AG09319 (cell line): ENCODE measurements around the gene DUSP6.

Source experiments
- DNase-seq: peaks from one replicate; pipeline ENCODE4 v3.0.0-alpha.2; 2010; ENCODE audit warnings: low read depth; ENCODE audit errors: extremely low read depth
- TF ChIP-seq, protein P1 (sequence below): IDR thresholded peaks from 2 replicates; pipeline ENCODE4 v1.5.1; 2011; ENCODE audit warnings: low read depth, mild to moderate bottlenecking, inconsistent platforms, low read length, moderate library complexity

DUSP6 gene

GRCh38 chr12:89366676-89367364 is 14.5 kb upstream of the DUSP6 start:
- TF ChIP-seq, protein P1, sequence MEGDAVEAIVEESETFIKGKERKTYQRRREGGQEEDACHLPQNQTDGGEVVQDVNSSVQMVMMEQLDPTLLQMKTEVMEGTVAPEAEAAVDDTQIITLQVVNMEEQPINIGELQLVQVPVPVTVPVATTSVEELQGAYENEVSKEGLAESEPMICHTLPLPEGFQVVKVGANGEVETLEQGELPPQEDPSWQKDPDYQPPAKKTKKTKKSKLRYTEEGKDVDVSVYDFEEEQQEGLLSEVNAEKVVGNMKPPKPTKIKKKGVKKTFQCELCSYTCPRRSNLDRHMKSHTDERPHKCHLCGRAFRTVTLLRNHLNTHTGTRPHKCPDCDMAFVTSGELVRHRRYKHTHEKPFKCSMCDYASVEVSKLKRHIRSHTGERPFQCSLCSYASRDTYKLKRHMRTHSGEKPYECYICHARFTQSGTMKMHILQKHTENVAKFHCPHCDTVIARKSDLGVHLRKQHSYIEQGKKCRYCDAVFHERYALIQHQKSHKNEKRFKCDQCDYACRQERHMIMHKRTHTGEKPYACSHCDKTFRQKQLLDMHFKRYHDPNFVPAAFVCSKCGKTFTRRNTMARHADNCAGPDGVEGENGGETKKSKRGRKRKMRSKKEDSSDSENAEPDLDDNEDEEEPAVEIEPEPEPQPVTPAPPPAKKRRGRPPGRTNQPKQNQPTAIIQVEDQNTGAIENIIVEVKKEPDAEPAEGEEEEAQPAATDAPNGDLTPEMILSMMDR = no peak
- DNase-seq = no peak

DNA sequence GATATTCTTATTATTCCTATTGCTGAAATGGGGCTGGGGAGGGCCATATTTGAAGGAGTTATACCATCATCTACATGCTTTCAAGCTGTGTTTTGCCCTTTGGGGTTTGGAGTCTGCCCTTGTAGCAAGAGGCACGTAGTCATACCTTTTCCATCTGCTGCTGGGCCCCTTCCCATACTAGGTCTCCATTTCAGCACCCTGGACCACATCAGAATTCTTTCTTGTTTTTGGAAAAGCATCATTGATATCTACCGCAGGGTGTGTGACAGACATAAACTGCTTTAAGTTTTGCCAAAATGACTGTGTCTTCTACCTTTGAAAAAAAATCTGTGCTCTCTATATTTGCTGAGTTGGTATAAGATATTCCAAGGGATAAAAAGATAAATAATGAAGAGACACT is 12.3 kb upstream of the DUSP6 start:
- TF ChIP-seq, protein P1 = no peak

DNA sequence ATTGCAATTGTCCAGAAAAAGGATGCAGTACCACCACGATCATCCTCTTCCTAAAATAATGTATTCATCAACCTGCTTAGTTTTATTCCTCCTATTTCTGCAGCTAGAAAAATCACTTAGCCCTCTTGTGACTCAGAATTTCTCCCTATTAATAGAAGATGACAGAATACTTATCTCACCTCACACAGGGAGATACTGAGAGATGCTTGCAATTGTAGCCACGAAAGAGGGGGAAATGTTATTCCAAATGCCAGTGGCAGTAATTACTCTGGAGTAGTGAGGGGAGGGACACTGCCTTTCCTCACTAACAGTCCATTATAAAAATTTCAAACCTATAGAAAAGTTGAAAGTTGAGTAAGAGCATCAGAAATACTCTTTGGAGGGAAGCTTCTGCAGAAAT is 11.8 kb upstream of the DUSP6 start:
- TF ChIP-seq, protein P1 = no peak

More for the DNA sequence above, 12.3 kb upstream of the DUSP6 start:
- no peak for DNase-seq

DNA sequence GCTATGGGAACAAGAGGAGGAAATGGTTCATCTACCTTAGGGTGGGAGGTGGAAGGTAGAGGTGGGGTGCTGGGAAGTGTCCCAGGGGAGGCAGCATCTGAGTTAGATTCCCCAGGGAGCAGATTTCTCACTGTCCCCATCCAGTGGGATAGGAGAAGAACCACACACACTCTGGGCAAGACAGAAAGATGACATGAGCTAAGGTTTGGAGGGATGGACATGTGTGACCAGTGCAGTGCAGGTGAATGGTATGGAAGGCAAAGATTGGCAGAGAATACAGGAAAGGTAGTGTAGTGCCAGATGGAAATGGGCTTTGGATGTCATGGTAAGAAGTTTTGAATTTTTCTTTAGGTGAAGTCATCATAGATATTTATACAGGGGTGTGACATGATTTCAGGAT is 11.3 kb upstream of the DUSP6 start:
- DNase-seq = no peak
- TF ChIP-seq, protein P1 = no peak

More for the DNA sequence above, 11.8 kb upstream of the DUSP6 start:
- no peak for DNase-seq

DNA sequence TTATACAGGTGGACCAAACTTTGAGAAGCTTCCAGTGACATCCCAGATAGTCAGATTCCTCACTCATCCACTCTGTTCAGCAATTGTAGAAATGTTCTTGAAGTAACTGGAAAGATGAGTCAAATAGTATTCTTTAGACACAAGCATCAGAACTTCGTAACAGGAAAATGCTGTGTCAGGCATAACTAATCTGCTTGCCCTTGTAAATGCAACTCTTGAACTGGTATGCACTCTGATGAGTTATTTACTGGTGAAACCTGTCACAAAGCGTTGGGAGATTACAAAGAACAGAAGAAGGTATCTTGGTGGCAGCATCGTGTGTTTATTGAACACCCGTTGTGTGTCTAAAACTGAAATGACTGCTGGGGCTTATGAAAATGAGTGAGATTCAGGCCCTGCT is 10.8 kb upstream of the DUSP6 start:
- no peak for DNase-seq
- TF ChIP-seq, protein P1 = no peak

GRCh38 chr12:89359615-89360014 is 7.3 kb upstream of the DUSP6 start:
- TF ChIP-seq, protein P1 = no peak
- no peak for DNase-seq

DNA sequence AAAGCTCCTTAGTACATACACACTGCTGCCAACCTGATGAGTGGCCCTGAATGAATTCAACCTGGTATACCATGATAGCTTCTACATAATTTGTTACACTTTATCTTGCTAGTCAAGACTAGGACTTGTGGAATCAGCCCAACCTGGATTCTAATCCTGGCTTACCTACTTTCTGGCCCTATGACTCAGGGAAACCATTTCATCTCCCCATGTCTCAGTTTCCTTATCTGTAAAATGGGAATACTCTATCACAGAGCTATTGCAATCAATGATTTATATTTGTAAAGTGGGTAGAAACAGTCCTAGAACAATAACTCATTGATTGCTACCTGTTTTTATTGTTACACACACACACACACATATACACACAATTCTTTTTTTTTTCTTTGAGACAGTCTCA is 6.5 kb upstream of the DUSP6 start:
- TF ChIP-seq, protein P1 = no peak

More for the DNA sequence above, 6.5 kb upstream of the DUSP6 start:
- no peak for DNase-seq
